Loucy (cell line): ENCODE results near the gene PXMP4.

Source experiments
- H2AFZ ChIP-seq: fragments of 200-600 bp; sonication (generic); 2 replicates; pipeline ENCODE4 v1.6.0; 2016; ENCODE audit warnings: antibody characterized with exemption, mild to moderate bottlenecking, low read length, moderate library complexity
- H3F3A ChIP-seq: fragments of 200-600 bp; 2 replicates; pipeline ENCODE4 v1.6.0; 2016; ENCODE audit warnings: antibody characterized with exemption, low read depth, mild to moderate bottlenecking
- H3K27me3 ChIP-seq: fragments of 200-600 bp; sonication (generic); 2 replicates; pipeline ENCODE4 v1.6.1; 2014; ENCODE audit warnings: low read length, mild to moderate bottlenecking; ENCODE audit not compliant: insufficient read depth, poor library complexity, severe bottlenecking
- H3K36me3 ChIP-seq: fragments of 200-600 bp; sonication (generic); 2 replicates; pipeline ENCODE4 v1.6.1; 2016; ENCODE audit warnings: low read length; ENCODE audit not compliant: insufficient read depth
- H3K4me1 ChIP-seq: fragments of 200-600 bp; sonication (generic); 2 replicates; pipeline ENCODE4 v1.5.1; 2014; ENCODE audit warnings: low read length, mild to moderate bottlenecking; ENCODE audit not compliant: insufficient read depth, poor library complexity, severe bottlenecking
- H3K4me2 ChIP-seq: fragments of 200-600 bp; sonication (generic); 2 replicates; pipeline ENCODE4 v1.6.0; 2014; ENCODE audit warnings: antibody characterized with exemption, low read length, low read depth, mild to moderate bottlenecking; ENCODE audit not compliant: poor library complexity, severe bottlenecking
- H3K4me3 ChIP-seq: fragments of 200-600 bp; sonication (generic); 2 replicates; pipeline ENCODE4 v1.5.1; 2014; ENCODE audit warnings: low read length, mild to moderate bottlenecking, mixed read lengths; ENCODE audit not compliant: poor library complexity, severe bottlenecking
- H3K79me2 ChIP-seq: fragments of 200-600 bp; sonication (generic); 2 replicates; pipeline ENCODE4 v1.6.1; 2014; ENCODE audit warnings: low read length; ENCODE audit not compliant: insufficient read depth
- H3K9ac ChIP-seq: fragments of 200-600 bp; sonication (generic); 2 replicates; pipeline ENCODE4 v1.6.0; 2014; ENCODE audit warnings: mild to moderate bottlenecking, low read depth, low read length, moderate library complexity; ENCODE audit not compliant: poor library complexity, severe bottlenecking
- H3K9me2 ChIP-seq: fragments of 200-600 bp; sonication (generic); replicated peaks from 2 replicates; pipeline ENCODE4 v1.6.1; 2016; ENCODE audit warnings: low read depth, low read length, mixed read lengths
- H3K9me3 ChIP-seq: fragments of 200-600 bp; sonication (generic); 2 replicates; pipeline ENCODE4 v1.6.1; 2014; ENCODE audit warnings: mild to moderate bottlenecking, antibody characterized with exemption, low read length, low read depth; ENCODE audit not compliant: insufficient read depth
- H4K20me1 ChIP-seq: fragments of 200-600 bp; sonication (generic); 2 replicates; pipeline ENCODE4 v1.6.0; 2014; ENCODE audit warnings: antibody characterized with exemption, low read length, mild to moderate bottlenecking; ENCODE audit not compliant: insufficient read depth, poor library complexity, severe bottlenecking
- CTCF ChIP-seq: fragments of 200-600 bp; sonication (generic); conservative IDR thresholded peaks from 2 replicates; pipeline ENCODE4 v1.5.1; 2014; ENCODE audit warnings: mild to moderate bottlenecking, antibody characterized with exemption, low read length
- EZH2phosphoT487 ChIP-seq: fragments of 200-600 bp; IDR thresholded peaks from 2 replicates; pipeline ENCODE4 v1.6.1; 2018; ENCODE audit warnings: antibody characterized with exemption, mild to moderate bottlenecking, moderate library complexity, borderline replicate concordance

The PXMP4 gene

GRCh38 chr20:33707668-33708067, 12.4 kb downstream of the PXMP4 start:
- H3K36me3 ChIP-seq, result no peaks in the 10 kb centered on the region; the same call in 1 of the 2 replicates
- no peaks in the 10 kb centered on the region for H4K20me1 ChIP-seq
- H2AFZ ChIP-seq, result no peak overlapping the region
- H3K9me2 ChIP-seq, result no peaks in the 10 kb centered on the region
- no peaks in the 10 kb centered on the region for H3K79me2 ChIP-seq
- H3K27me3 ChIP-seq, result no peaks in the 10 kb centered on the region
- no peaks in the 10 kb centered on the region for H3K9me3 ChIP-seq
- no peaks in the 10 kb centered on the region for H3F3A ChIP-seq
- H3K4me2 ChIP-seq, result no peak overlapping the region
- no peak overlapping the region for H3K9ac ChIP-seq
- no peak for TF ChIP-seq EZH2phosphoT487
- TF ChIP-seq CTCF, result no peak
- no peak overlapping the region for H3K4me3 ChIP-seq
- H3K4me1 ChIP-seq, result no peaks in the 10 kb centered on the region

DNA sequence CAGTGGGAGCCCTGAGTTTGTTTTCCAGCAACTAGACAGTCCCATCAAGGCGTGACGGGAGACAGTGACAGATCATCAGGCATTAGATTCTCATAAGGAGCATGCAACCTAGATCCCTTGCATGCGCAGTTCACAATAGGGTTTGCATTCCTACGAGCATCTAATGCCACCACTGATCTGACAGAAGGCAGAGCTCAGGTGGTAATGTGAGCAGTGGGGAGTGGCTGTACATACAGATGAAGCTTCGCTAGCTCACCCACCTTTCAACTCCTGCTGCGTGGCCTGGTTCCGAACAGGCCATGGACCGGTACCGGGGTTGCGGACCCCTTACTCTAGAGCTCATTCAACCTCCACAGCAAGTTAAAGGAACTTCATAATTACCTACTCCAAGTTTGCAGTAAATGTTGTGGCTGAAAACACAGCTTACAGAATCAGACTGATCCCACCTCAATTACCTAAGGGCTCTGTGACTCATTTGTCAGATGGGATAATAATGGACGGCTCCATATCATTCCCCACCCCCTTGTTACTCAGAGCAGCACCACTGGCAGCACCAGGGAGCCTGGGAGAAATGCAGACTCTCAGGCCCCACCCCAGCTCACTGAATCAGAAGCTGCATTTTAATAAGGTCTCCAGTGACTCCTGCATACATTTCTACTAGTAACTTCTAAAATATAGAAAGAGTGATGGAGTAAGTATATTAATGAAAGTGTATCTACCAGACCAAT, 15.7 kb downstream of the PXMP4 start:
- no peaks in the 10 kb centered on the region for H4K20me1 ChIP-seq
- no peaks in the 10 kb centered on the region for H3F3A ChIP-seq
- H3K9me2 ChIP-seq, result no peaks in the 10 kb centered on the region
- no peak for TF ChIP-seq CTCF
- no peak for TF ChIP-seq EZH2phosphoT487
- no peaks in the 10 kb centered on the region for H3K79me2 ChIP-seq
- no peak overlapping the region for H2AFZ ChIP-seq
- H3K9me3 ChIP-seq, result no peaks in the 10 kb centered on the region
- H3K4me1 ChIP-seq, result no peaks in the 10 kb centered on the region
- no peak overlapping the region for H3K4me3 ChIP-seq
- H3K9ac ChIP-seq, result no peak overlapping the region
- H3K27me3 ChIP-seq, result no peaks in the 10 kb centered on the region
- H3K36me3 ChIP-seq, result no peaks in the 10 kb centered on the region
- no peak overlapping the region for H3K4me2 ChIP-seq

- Histone ChIP-seq H2AFZ (no peak overlapping the region), H3K9me2 (no peaks in the 10 kb centered on the region), H3K4me2 (no peak overlapping the region), H3K36me3 (no peaks in the 10 kb centered on the region), H3K79me2 (no peaks in the 10 kb centered on the region), H3K9me3 (no peaks in the 10 kb centered on the region), H3K9ac (no peak overlapping the region), H3K27me3 (no peaks in the 10 kb centered on the region), H3K4me3 (no peak overlapping the region), H3F3A (no peaks in the 10 kb centered on the region), H3K4me1 (no peaks in the 10 kb centered on the region), H4K20me1 (no peaks in the 10 kb centered on the region)
- TF ChIP-seq EZH2phosphoT487, result no peak
- TF ChIP-seq CTCF, result no peak
Measured at GRCh38 chr20:33703498-33704137, 16.5 kb downstream of the PXMP4 start.
